ENCODE measurements around the gene SUMO4.

SUMO4 gene

GRCh38 chr6:149385998-149386646 is 13.9 kb upstream of the SUMO4 start:
- no peak for ATAC-seq
- no peak for TF ChIP-seq CSDC2 (CRISPR knock-in tag; IDR thresholded peaks at IDR 0.05)
- no peak for TF ChIP-seq ZFP30 (CRISPR knock-in tag; IDR thresholded peaks at IDR 0.05)
- TF ChIP-seq PPARA (CRISPR knock-in tag; IDR thresholded peaks at IDR 0.05; ENCODE audit: borderline replicate concordance): no peak
- TF ChIP-seq, protein P1, sequence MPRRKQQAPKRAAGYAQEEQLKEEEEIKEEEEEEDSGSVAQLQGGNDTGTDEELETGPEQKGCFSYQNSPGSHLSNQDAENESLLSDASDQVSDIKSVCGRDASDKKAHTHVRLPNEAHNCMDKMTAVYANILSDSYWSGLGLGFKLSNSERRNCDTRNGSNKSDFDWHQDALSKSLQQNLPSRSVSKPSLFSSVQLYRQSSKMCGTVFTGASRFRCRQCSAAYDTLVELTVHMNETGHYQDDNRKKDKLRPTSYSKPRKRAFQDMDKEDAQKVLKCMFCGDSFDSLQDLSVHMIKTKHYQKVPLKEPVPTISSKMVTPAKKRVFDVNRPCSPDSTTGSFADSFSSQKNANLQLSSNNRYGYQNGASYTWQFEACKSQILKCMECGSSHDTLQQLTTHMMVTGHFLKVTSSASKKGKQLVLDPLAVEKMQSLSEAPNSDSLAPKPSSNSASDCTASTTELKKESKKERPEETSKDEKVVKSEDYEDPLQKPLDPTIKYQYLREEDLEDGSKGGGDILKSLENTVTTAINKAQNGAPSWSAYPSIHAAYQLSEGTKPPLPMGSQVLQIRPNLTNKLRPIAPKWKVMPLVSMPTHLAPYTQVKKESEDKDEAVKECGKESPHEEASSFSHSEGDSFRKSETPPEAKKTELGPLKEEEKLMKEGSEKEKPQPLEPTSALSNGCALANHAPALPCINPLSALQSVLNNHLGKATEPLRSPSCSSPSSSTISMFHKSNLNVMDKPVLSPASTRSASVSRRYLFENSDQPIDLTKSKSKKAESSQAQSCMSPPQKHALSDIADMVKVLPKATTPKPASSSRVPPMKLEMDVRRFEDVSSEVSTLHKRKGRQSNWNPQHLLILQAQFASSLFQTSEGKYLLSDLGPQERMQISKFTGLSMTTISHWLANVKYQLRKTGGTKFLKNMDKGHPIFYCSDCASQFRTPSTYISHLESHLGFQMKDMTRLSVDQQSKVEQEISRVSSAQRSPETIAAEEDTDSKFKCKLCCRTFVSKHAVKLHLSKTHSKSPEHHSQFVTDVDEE (CRISPR knock-in tag; IDR thresholded peaks at IDR 0.05): no peak
- no peak for TF ChIP-seq TOX (CRISPR knock-in tag; IDR thresholded peaks at IDR 0.05; ENCODE audit: borderline replicate concordance)
- TF ChIP-seq SNAI2 (CRISPR knock-in tag; IDR thresholded peaks at IDR 0.05): no peak

DNA sequence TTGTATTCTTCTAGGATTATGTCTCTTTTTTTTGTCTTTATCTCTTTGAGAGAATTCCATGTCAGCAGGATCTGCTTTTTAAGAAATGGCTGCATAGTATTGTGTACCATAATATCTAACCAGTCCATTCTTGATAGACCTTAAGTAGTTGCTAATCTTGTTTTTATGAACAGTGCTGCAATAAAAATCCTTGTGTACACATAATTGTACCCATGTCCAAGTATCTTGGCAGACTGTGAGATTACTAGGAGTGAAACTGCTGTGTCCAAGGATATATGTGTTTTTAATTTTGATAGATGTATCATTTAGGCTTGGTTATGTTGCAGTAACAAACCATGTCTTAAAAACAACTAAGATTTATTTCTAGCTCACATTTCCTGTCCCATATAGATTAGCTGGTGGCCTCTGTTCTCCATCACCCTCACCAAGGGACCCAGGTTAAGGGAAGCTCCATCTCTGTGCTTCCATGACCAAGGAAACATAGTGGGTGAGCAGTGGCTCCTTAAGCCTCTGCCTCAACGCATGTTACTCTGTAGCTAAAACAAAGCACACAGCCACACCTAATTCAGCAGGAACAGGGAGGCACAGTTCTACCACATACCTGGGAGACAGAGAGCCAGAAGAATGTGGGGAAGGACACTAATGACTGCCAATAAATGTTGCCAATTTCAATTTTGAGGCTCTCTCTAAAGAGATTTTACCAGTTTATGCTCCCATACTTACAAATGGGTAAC is 12.1 kb upstream of the SUMO4 start:
- TF ChIP-seq PATZ1 (CRISPR knock-in tag; IDR thresholded peaks at IDR 0.05; ENCODE audit: borderline replicate concordance): no peak
- no peak for TF ChIP-seq ZNF70 (CRISPR knock-in tag; IDR thresholded peaks at IDR 0.05)
- TF ChIP-seq, protein P2, sequence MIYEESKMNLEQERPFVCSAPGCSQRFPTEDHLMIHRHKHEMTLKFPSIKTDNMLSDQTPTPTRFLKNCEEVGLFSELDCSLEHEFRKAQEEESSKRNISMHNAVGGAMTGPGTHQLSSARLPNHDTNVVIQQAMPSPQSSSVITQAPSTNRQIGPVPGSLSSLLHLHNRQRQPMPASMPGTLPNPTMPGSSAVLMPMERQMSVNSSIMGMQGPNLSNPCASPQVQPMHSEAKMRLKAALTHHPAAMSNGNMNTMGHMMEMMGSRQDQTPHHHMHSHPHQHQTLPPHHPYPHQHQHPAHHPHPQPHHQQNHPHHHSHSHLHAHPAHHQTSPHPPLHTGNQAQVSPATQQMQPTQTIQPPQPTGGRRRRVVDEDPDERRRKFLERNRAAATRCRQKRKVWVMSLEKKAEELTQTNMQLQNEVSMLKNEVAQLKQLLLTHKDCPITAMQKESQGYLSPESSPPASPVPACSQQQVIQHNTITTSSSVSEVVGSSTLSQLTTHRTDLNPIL (CRISPR knock-in tag; IDR thresholded peaks at IDR 0.05; ENCODE audit: low read depth): no peak
- TF ChIP-seq ARNTL (CRISPR knock-in tag; IDR thresholded peaks at IDR 0.05; ENCODE audit: borderline replicate concordance, low read depth): no peak
- no peak for TF ChIP-seq POU6F1 (CRISPR knock-in tag; IDR thresholded peaks at IDR 0.05; ENCODE audit: borderline replicate concordance, low read depth)
- no peak for TF ChIP-seq ZNF565 (CRISPR knock-in tag; conservative IDR thresholded peaks at IDR 0.05; ENCODE audit: low read depth)
- no peak for TF ChIP-seq SNAI2 (CRISPR knock-in tag; IDR thresholded peaks at IDR 0.05)
- TF ChIP-seq RARB (CRISPR knock-in tag; IDR thresholded peaks at IDR 0.05): no peak
- TF ChIP-seq ZC3H10 (CRISPR knock-in tag; IDR thresholded peaks at IDR 0.05): no peak
- no peak for TF ChIP-seq CSDC2 (CRISPR knock-in tag; IDR thresholded peaks at IDR 0.05)
- ATAC-seq: no peak

GRCh38 chr6:149389509-149390297 is 10.4 kb upstream of the SUMO4 start:
- ATAC-seq: peak; percentile 44; the same call in 2 of the 3 replicates
- no peak for TF ChIP-seq TOX (CRISPR knock-in tag; IDR thresholded peaks at IDR 0.05; ENCODE audit: borderline replicate concordance)
- TF ChIP-seq ISL1 (CRISPR knock-in tag; IDR thresholded peaks at IDR 0.05): 0 out of 2 replicates have a peak, but pooled peaks have one; percentile 16

- no peak for ATAC-seq
- TF ChIP-seq PATZ1 (CRISPR knock-in tag; IDR thresholded peaks at IDR 0.05; ENCODE audit: borderline replicate concordance) (no peak), TOX (CRISPR knock-in tag; IDR thresholded peaks at IDR 0.05; ENCODE audit: borderline replicate concordance) (no peak), CSRNP3 (CRISPR knock-in tag; IDR thresholded peaks at IDR 0.05) (no peak), ISL1 (CRISPR knock-in tag; IDR thresholded peaks at IDR 0.05) (no peak), PPARA (CRISPR knock-in tag; IDR thresholded peaks at IDR 0.05; ENCODE audit: borderline replicate concordance) (no peak), TCF4 (CRISPR knock-in tag; IDR thresholded peaks at IDR 0.05; ENCODE audit: borderline replicate concordance) (no peak), ESRRG (CRISPR knock-in tag; IDR thresholded peaks at IDR 0.05) (no peak), ZNF565 (CRISPR knock-in tag; conservative IDR thresholded peaks at IDR 0.05; ENCODE audit: low read depth) (no peak), POU6F1 (CRISPR knock-in tag; IDR thresholded peaks at IDR 0.05; ENCODE audit: borderline replicate concordance, low read depth) (no peak), ZFP30 (CRISPR knock-in tag; IDR thresholded peaks at IDR 0.05) (no peak), BACH2 (CRISPR knock-in tag; IDR thresholded peaks at IDR 0.05; ENCODE audit: borderline replicate concordance) (no peak), CSDC2 (CRISPR knock-in tag; IDR thresholded peaks at IDR 0.05) (no peak)
These were observed 8.0 kb upstream of the SUMO4 start for GRCh38 chr6:149392093-149392492.

Measured in SK-N-SH treated with all-trans-retinoic acid at 6 μM for 48 hours (cell line).